ENCODE data around the gene SYNGR3.

SYNGR3 gene, protein sequence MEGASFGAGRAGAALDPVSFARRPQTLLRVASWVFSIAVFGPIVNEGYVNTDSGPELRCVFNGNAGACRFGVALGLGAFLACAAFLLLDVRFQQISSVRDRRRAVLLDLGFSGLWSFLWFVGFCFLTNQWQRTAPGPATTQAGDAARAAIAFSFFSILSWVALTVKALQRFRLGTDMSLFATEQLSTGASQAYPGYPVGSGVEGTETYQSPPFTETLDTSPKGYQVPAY

DNA sequence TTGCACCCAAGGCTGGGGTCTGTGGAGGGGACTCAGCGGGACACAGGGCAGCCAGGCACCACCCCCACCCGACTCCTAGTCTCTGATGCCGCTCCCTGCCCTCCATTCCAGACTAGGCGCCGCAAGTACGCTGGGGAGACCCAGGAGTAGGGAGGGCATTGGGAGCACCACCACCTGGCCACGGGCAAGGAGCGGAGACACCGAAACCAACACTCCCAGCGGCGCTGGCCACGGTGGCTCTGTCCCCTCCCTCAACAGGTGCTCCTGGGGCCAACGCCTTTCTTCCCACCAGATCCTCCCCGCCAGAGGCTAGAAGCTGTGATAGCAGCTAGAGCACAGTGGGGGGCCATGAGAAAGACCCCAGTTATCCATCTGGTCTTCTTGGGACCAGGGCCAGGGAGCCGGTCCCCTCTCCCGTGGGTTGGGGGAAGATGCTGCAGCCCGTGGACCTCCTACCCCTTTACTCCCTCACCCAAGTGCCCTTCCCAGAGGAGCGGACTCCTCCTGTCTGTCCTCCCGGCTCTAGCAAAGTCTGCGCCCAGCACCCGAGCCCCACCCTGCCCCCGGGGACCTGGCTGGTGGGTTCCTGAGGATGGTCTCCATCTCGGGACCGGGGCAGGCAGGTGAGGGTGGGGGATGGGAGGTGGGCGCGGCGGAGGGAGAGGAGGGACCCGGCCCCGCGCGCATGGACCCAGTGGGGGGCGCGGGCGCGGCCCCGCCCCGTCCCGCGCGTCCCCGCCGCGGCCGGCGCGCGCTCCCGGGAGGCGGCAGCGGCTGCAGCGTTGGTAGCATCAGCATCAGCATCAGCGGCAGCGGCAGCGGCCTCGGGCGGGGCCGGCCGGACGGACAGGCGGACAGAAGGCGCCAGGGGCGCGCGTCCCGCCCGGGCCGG lies at the start of gene SYNGR3:
Gene SYNGR3, plus strand, starts transcription at position 762 of the 892 bp plus-strand sequence. CDS start 133 bp downstream, outside the sequence.
- Histone ChIP-seq H3K9me3 (ENCODE audit: control insufficient read depth, insufficient read depth, low read length) (no peaks in the 10 kb centered on the region), H3K4me1 (ENCODE audit: control insufficient read depth, insufficient read depth, low read length) (peaks cover 2% of the 10 kb centered on the region), H3K36me3 (ENCODE audit: control insufficient read depth, insufficient read depth, low read length) (peaks cover 16% of the 10 kb centered on the region), H3K9ac (ENCODE audit: low read depth, low read length) (peak within 1 kb of the TSS; percentile 60), H3K4me3 (ENCODE audit: low read depth, low read length) (peak within 1 kb of the TSS; percentile 75), H3K27me3 (ENCODE audit: control insufficient read depth, insufficient read depth, low read length) (peaks cover 24% of the 10 kb centered on the region)

DNA sequence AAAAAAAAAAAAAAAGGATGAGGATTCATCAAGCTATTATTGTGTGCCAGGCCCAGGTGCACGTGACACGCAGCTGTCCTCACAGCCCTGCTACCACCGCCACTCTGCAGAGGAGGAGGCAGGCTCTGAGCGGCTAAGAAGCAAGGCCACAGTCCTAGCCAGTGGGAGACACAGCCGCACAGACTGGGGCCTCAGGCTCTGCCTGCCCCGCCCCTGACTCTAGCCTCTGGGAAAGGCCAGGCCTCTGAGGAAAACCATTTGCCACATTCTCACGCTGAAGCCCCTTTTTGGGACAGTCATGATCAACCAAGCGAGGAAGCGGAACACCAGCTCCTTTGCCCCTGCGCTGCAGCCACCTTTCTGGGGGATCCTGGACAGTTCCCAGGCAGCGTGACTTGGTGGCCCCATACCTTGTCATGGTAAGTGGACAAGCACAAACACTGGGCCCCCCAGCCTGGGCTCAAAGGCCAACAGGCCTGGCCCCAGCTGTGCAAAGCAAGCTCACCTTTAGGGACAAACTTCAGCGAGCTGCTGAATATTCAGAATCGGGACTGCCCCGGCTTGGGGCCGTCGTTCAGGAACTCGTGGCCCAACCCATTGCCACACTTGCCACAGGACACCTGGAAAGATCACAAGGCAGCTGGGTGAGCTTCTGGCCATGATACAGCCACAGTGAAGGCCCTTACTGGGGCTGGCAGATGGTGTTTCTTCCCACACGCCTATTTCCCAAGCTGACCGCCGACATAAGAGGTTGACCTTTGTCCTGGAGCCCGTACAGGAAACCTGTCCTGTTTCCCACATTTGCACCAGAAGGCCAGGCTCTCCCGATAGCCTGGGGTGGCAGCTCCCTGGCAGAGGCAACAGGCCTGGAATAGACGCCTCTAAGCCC lies 49.3 kb upstream of the SYNGR3 start:
- Histone ChIP-seq H3K27me3 (ENCODE audit: control insufficient read depth, insufficient read depth, low read length) (peaks cover 3% of the 10 kb centered on the region), H3K4me3 (ENCODE audit: low read depth, low read length) (no peak overlapping the region), H3K36me3 (ENCODE audit: control insufficient read depth, insufficient read depth, low read length) (peaks cover 19% of the 10 kb centered on the region), H3K4me1 (ENCODE audit: control insufficient read depth, insufficient read depth, low read length) (peaks cover 6% of the 10 kb centered on the region), H3K9ac (ENCODE audit: low read depth, low read length) (no peak overlapping the region), H3K9me3 (ENCODE audit: control insufficient read depth, insufficient read depth, low read length) (no peaks in the 10 kb centered on the region)

DNA sequence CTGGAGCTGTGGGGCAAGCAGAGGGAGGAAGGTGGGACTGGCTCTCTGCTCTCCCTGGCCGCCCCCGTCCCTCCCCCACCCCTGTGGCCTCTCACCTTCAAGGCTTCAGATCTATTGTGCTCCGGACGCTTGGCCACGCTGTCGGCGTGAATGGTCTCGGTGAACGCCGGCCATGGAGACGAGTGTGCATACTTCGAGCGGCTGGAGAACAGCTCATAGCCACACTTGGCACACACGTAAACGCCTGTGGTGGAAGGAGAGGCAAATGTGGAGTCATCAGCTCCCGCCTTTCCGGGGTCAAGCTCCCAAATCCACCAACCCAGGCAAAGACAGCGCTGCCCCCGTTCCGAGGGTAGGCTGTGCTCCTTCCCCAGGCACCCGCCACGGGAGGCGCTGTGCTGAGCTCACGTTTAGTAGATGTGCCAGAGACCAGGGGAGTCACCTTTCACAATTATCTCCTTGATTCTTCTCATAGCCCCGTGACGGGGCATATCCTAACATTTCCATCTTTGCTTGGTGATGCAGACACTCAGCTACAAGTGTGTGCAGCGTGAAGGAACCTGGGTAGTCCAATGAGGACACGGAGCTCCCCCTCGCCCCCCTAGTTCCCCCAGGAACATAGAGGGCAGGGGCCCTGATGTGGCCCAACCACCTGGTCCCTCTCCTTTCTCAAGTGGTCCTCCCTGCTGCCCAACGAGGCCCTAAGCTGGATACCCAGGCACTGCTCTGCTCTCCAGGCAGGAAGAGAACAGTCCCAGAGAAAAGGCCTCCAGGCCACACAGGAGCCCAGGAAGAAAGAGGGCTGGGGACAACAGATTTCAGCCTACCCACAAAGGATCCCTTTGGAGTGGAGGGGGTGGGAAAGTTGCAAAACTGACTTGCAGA lies 48.4 kb upstream of the SYNGR3 start:
- peaks cover 3% of the 10 kb centered on the region for H3K27me3 ChIP-seq (ENCODE audit: control insufficient read depth, insufficient read depth, low read length)
- H3K4me1 ChIP-seq (ENCODE audit: control insufficient read depth, insufficient read depth, low read length) = peaks cover 6% of the 10 kb centered on the region
- peak overlapping the region; percentile 81 for H3K4me3 ChIP-seq (ENCODE audit: low read depth, low read length)
- H3K9me3 ChIP-seq (ENCODE audit: control insufficient read depth, insufficient read depth, low read length) = no peaks in the 10 kb centered on the region
- no peak overlapping the region for H3K9ac ChIP-seq (ENCODE audit: low read depth, low read length)
- peaks cover 19% of the 10 kb centered on the region for H3K36me3 ChIP-seq (ENCODE audit: control insufficient read depth, insufficient read depth, low read length)

DNA sequence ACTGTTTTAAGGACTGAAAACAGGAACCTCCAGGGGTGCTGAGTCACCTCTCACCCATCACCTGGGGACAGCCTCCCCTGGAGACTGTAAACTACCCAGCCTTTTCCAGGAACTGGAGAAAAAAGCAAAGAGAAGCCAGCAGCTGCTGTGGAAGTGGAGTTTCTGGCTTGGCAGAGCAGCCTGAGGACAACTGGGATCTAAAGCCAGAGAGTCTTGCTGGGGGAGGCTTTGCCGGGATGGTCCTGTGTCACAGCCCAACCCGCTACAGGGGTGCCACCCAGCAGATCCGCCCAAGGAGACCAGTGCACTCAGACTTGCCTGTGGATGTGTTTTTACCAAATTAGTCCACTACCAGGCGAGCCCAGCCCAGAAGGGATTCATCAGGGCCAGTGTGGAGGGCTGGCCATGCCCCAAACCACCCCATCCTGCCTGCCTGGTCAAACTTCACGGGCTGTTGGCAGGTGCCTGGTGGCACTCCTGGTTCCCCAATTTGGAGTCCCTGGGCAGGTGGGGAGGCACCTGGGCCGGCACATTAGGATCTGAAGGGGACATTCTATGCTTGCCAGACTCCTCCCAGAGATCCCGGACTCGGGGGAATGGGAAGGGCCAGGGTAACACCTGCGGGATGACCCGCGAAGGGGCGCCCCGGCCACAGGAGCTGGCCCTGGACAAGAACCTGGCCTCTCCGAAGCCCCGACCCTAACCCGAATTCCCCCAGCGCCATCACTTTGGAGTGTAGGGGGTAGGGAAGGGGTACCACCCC lies 47.5 kb upstream of the SYNGR3 start:
- H3K4me1 ChIP-seq (ENCODE audit: control insufficient read depth, insufficient read depth, low read length) = peaks cover 6% of the 10 kb centered on the region
- peaks cover 19% of the 10 kb centered on the region for H3K36me3 ChIP-seq (ENCODE audit: control insufficient read depth, insufficient read depth, low read length)
- H3K4me3 ChIP-seq (ENCODE audit: low read depth, low read length) = peak overlapping the region; percentile 81
- H3K27me3 ChIP-seq (ENCODE audit: control insufficient read depth, insufficient read depth, low read length) = peaks cover 3% of the 10 kb centered on the region
- peak overlapping the region; percentile 60 for H3K9ac ChIP-seq (ENCODE audit: low read depth, low read length)
- H3K9me3 ChIP-seq (ENCODE audit: control insufficient read depth, insufficient read depth, low read length) = no peaks in the 10 kb centered on the region

DNA sequence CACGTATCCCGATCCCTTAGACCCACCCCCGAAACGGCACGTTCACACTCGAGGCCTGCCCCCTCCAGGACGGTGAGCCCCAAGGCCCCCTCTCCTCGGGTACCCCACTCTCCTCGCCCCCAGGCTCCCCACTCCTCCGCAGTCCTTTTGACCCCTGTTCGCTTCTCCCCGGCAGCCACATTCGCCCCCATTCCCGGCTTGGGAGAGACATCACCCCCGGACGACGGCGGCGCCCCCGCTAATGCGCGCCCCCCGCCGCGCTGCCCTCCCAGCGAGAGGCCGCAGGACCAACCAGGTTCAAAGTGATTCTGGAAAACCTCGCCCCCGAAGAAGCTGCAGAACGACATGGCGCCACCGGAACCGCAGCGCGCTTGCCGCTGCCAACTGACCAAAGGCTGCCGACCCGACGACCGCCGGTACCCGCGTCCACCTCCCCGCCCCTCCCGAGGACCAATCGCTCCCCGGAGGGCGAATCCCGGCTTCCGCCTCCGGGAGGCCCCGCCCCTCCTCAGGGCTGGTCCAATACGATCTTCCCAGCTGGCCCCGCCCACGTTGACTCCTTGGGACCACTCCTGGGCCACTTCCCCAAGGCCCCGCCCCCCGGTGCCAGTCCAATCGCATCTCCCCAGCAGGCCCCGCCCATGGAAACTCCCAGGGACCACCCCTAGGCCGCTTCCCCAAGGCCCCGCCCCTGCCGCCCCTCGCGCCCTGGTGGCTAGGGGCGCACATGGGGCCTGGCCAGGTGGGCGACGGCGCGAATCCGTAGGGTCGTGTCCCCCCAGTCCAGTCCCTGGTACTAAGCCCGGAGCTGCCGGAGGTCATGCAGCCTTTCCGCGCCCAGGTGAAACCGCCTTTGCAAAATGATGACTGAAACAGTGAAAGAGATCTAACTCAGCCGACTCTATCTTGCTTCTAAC lies 46.7 kb upstream of the SYNGR3 start, which contains the start of gene MSRB1:
Gene MSRB1, minus strand, starts transcription at position 390 of the 917 bp plus-strand sequence. Its CDS starts 43 bp downstream, at position 347.
- H3K9ac ChIP-seq (ENCODE audit: low read depth, low read length) = peak within 1 kb of the TSS; percentile 60
- H3K36me3 ChIP-seq (ENCODE audit: control insufficient read depth, insufficient read depth, low read length) = peaks cover 19% of the 10 kb centered on the region
- peaks cover 3% of the 10 kb centered on the region for H3K27me3 ChIP-seq (ENCODE audit: control insufficient read depth, insufficient read depth, low read length)
- H3K4me3 ChIP-seq (ENCODE audit: low read depth, low read length) = peak within 1 kb of the TSS; percentile 81
- H3K4me1 ChIP-seq (ENCODE audit: control insufficient read depth, insufficient read depth, low read length) = peaks cover 6% of the 10 kb centered on the region
- no peaks in the 10 kb centered on the region for H3K9me3 ChIP-seq (ENCODE audit: control insufficient read depth, insufficient read depth, low read length)

DNA sequence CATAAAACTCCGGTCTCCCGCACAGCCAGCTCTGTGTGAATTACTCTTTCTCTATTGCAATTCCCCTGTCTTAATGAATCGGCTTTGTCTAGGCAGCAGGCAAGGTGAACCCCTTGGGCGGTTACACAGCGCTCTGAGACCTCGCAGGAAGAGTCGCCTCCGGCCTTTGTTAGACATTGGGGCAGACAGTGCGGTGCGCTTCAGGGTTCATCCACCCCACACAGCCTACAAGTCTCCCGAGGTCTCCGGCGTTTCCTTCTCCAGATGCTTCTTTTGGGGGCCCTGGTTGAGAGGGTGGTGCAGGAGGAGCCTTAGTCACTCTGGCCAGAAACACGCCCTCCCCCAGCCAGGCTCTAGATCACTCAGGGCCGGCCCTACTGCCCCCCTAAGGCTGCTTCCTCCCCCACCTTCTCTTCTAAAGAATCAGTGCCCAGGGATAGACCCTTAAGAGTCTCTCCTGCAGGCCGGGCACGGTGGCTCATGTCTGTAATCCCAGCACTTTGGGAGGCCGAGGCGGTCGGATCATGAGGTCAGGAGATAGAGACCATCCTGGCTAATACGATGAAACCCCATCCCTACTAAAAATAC lies 45.1 kb upstream of the SYNGR3 start:
- Histone ChIP-seq H3K27me3 (ENCODE audit: control insufficient read depth, insufficient read depth, low read length) (peaks cover 3% of the 10 kb centered on the region), H3K36me3 (ENCODE audit: control insufficient read depth, insufficient read depth, low read length) (peaks cover 7% of the 10 kb centered on the region), H3K4me3 (ENCODE audit: low read depth, low read length) (no peak overlapping the region), H3K9me3 (ENCODE audit: control insufficient read depth, insufficient read depth, low read length) (no peaks in the 10 kb centered on the region), H3K4me1 (ENCODE audit: control insufficient read depth, insufficient read depth, low read length) (peaks cover 6% of the 10 kb centered on the region), H3K9ac (ENCODE audit: low read depth, low read length) (no peak overlapping the region)

DNA sequence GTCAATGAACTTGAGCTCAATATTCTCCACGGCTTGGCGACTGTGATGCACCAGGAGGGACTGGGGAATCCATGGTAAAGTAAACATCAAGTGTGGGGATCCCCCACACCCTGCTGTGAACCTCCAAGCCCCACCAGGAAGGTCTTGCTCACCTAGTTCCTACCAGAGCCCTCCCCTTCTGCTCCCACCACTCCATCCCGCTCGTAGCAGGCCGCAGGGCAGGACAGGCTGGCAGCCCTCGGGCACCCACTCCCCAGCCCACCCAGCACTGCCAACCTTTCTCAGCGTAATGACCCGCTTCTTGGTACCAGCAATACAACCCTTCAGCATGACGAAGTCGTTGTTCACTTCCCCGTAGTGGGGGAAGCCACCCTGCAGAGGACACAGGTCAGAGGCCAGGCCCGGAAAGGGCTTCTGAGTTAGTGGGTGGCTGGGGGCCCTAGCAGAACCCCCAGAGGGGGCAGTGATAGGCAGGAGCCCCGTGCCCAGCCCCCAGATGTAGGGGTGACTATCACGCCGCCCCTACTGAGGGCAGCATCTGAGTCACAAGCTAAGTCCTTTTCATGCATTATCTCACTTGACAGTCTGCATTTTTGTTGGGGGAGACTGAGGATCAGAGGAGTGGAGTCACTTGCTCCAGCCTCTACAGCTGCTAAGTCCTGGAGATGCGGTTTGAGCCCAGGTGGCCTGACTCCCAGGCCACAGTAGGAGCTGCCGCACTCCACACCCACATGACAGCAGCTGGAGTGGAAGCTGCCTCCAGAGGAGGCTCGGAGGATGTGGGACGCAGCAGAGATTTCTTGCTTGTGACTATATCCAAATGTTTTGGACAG lies 44.0 kb upstream of the SYNGR3 start:
- Histone ChIP-seq H3K4me3 (ENCODE audit: low read depth, low read length) (no peak overlapping the region), H3K9me3 (ENCODE audit: control insufficient read depth, insufficient read depth, low read length) (no peaks in the 10 kb centered on the region), H3K27me3 (ENCODE audit: control insufficient read depth, insufficient read depth, low read length) (peaks cover 3% of the 10 kb centered on the region), H3K36me3 (ENCODE audit: control insufficient read depth, insufficient read depth, low read length) (peaks cover 1% of the 10 kb centered on the region), H3K4me1 (ENCODE audit: control insufficient read depth, insufficient read depth, low read length) (peaks cover 6% of the 10 kb centered on the region), H3K9ac (ENCODE audit: low read depth, low read length) (no peak overlapping the region)

DNA sequence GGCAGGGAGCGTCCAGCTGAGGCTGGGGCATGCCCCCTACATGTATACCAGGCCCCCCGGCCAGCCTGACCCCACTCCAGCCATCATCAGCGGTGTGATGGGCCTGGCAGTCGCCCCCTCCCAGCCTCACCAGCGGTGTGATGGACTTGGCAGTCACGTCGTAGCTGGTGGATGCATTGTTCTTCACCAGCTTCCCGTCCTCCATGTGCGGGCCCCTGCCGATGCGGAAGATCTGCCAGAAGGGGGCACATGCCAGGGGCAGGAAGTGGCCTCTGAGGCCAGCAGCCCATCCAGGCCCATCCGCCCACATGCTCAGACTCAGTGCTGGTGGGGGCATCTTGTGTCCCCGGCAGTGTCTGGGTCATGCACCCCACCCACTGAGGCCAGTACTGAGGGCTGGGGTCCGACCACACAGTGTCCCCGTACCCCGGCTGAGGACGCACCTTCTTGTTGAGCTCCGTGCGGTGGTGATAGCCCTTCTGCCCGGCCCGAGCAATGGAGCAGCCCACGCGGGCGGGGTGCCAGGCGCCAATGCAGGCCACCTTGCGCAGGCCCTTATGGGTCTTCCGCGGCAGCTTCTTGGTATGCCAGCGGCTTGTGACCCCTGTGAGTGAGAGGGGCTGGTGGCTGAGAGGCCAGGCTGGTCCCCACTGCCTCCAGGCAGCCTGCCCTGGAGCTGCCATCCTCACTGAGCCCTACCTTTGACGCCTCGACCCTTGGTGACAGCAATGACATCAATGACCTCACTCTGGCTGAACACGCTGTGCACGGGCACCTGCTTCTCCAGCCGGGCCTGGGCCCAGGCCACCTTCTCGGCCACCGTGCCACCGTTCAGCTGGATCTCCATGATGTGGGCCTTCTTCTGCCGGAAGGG lies 43.0 kb upstream of the SYNGR3 start:
- Histone ChIP-seq H3K36me3 (ENCODE audit: control insufficient read depth, insufficient read depth, low read length) (no peaks in the 10 kb centered on the region), H3K27me3 (ENCODE audit: control insufficient read depth, insufficient read depth, low read length) (peaks cover 3% of the 10 kb centered on the region), H3K9me3 (ENCODE audit: control insufficient read depth, insufficient read depth, low read length) (no peaks in the 10 kb centered on the region), H3K4me3 (ENCODE audit: low read depth, low read length) (no peak overlapping the region), H3K9ac (ENCODE audit: low read depth, low read length) (no peak overlapping the region), H3K4me1 (ENCODE audit: control insufficient read depth, insufficient read depth, low read length) (peaks cover 6% of the 10 kb centered on the region)

All from iPS-15b (cell line).